Kidney (tissue), 14 donors: ENCODE measurements around the gene ATOH7. TPM values are rescaled to one million over a fixed set of nuclear protein-coding genes. Genes with fewer than 3 reads are reported as not detected.
"Not testable (repeated sequence)": the region's sequence is repeated elsewhere in the genome, so short reads cannot be mapped to it uniquely, and the experiment has no call there.

Experiments used
- DNase-seq, 5 donors: peaks; one replicate each; pipeline ENCODE4 v3.0.0-alpha.2; 2013 to 2020
- FAIRE-seq: peaks from 2 replicates; lab custom pipeline; 2012; peaks lifted over from hg19 to GRCh38; lab: Jason Lieb, UNC
- H3K27ac ChIP-seq, 2 donors: one replicate each; pipeline ENCODE4 v1.7.0; 2013; ENCODE audit warnings: low read depth in 2 of 2, low read length in 2 of 2, inconsistent platforms in 1 of 2
- H3K27me3 ChIP-seq: one replicate; pipeline ENCODE4 v1.7.1; 2013; ENCODE audit warnings: low read length, inconsistent platforms; ENCODE audit not compliant: control insufficient read depth, insufficient read depth
- H3K36me3 ChIP-seq, 3 donors: one replicate each; pipeline versions ENCODE4 v1.7.0 to v1.7.1; 2013; ENCODE audit warnings: low read length in 3 of 3, control low read depth in 1 of 3, inconsistent platforms in 1 of 3; ENCODE audit not compliant: insufficient read depth in 3 of 3, control insufficient read depth in 2 of 3
- H3K4me1 ChIP-seq, 3 donors: one replicate each; pipeline versions ENCODE4 v1.7.0 to v1.7.1; 2013; ENCODE audit warnings: low read length in 3 of 3, inconsistent platforms in 1 of 3, low read depth in 1 of 3; ENCODE audit not compliant: control insufficient read depth in 2 of 3, insufficient read depth in 2 of 3
- H3K4me3 ChIP-seq, 3 donors: one replicate each; pipeline versions ENCODE4 v1.7.0 to v1.8.1; 2013; ENCODE audit warnings: low read length in 3 of 3, control low read depth in 1 of 3, inconsistent platforms in 1 of 3
- H3K9ac ChIP-seq, 3 donors: one replicate each; pipeline versions ENCODE4 v1.7.0 to v1.7.1; 2013; ENCODE audit warnings: low read length in 3 of 3, control low read depth in 1 of 3, inconsistent platforms in 1 of 3
- H3K9me3 ChIP-seq, 3 donors: one replicate each; pipeline versions ENCODE4 v1.7.0 to v1.7.1; 2013; ENCODE audit warnings: low read length in 3 of 3, control low read depth in 1 of 3, inconsistent platforms in 1 of 3; ENCODE audit not compliant: control insufficient read depth in 2 of 3, insufficient read depth in 1 of 3
- intact Hi-C: fragments of 100-400 bp; cut with DNase I; formaldehyde crosslinking; loops from one replicate; pipeline ENCODE4 v1.11.1; 2022
- polyA plus RNA-seq: library from polyadenylated mRNA; stranded (reverse); fragments of 350-450 nt; fragmentation: Illumina TruSeq; extraction: RNeasy Lipid Tissue Mini Kit (QIAGEN cat#74804); gene quantifications from one replicate; pipeline ENCODE4 v1.2.3, GENCODE V29; 2014; ENCODE audit warnings: low read depth, low replicate concordance; ENCODE audit not compliant: insufficient read depth
- total RNA-seq: library from RNA; stranded (reverse); fragmentation: NEBNext Ultra II Directional; extraction: Animal tissue kit (Norgen Biotek cat#: 25700); gene quantifications from one replicate; pipeline ENCODE4 v1.2.1, GENCODE V29; 2021
- TF ChIP-seq, protein P1 (sequence below): IDR thresholded peaks from 3 replicates; pipeline ENCODE4 v1.5.1; 2012; ENCODE audit warnings: mild to moderate bottlenecking, moderate library complexity, borderline replicate concordance; ENCODE audit not compliant: insufficient read depth; ENCODE audit errors: extremely low read depth
- donor health status: control.
- donor health status: control.
- donor health status: control.
- donor health status: control.
- donor health status: control.
- donor health status: DM: yes; HTN: yes; CAD: no.
- donor health status: Normal renal cell carcinoma (clear cell type).

The ATOH7 gene
- total and polyA plus RNA-seq, 2 donors from 2014 or later = 0.16 to 0.45 TPM

DNA sequence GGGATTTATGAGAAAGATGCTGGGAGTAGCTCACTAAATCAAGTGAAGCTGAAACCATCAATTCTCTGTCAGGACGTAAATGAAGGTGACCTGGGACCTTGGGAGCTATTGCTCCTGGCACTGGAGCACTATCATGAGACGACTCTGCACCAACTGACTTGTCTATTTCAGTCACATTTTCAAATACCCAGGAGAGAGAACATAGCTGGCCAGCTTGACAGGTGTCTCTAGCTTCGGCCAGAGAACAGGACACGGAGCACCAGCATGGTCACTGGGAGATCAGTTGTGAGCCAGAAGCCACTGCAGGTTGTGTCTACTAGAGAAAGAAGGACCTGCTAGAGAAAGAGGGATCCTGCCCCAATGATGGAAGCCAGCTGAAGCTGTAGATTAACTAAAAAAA lies 17.4 kb upstream of the ATOH7 start:
- H3K4me1 ChIP-seq = peaks cover 0 to 4% (median 0%) of the 10 kb centered on the region in 3 donors
- H3K9me3 ChIP-seq = no peaks in the 10 kb centered on the region
- DNase-seq (no peak), FAIRE-seq (no peak)
- TF ChIP-seq, protein P1, sequence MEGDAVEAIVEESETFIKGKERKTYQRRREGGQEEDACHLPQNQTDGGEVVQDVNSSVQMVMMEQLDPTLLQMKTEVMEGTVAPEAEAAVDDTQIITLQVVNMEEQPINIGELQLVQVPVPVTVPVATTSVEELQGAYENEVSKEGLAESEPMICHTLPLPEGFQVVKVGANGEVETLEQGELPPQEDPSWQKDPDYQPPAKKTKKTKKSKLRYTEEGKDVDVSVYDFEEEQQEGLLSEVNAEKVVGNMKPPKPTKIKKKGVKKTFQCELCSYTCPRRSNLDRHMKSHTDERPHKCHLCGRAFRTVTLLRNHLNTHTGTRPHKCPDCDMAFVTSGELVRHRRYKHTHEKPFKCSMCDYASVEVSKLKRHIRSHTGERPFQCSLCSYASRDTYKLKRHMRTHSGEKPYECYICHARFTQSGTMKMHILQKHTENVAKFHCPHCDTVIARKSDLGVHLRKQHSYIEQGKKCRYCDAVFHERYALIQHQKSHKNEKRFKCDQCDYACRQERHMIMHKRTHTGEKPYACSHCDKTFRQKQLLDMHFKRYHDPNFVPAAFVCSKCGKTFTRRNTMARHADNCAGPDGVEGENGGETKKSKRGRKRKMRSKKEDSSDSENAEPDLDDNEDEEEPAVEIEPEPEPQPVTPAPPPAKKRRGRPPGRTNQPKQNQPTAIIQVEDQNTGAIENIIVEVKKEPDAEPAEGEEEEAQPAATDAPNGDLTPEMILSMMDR = no peak
- no peak overlapping the region for H3K9ac ChIP-seq
- intact Hi-C loops = no loop called here
- no peak overlapping the region for H3K4me3 ChIP-seq
- H3K27ac ChIP-seq = no peak overlapping the region
- H3K27me3 ChIP-seq = no peaks in the 10 kb centered on the region
- no peaks in the 10 kb centered on the region for H3K36me3 ChIP-seq

DNA sequence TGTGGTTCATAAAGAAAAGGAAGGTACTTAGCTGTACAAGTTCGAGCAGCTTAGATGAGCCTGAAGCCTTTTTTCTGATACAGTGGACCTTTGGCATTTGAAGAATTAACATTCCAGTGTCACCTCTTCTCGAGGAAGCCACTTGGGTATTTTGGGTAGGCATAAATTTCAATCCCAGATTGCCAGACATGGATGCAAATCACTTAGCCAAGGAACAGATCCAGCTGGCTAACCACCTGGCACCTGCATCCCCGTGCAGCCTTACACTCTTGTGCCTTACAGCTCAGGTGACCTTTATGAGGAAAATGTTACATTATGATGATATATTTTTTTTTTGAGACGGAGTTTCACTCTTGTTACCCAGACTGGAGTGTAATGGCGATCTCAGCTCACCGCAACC lies 16.0 kb upstream of the ATOH7 start:
- H3K27ac ChIP-seq = no peak overlapping the region
- intact Hi-C loops = no loop called here
- H3K9me3 ChIP-seq = no peaks in the 10 kb centered on the region
- H3K9ac ChIP-seq = no peak overlapping the region
- H3K36me3 ChIP-seq = no peaks in the 10 kb centered on the region
- no peaks in the 10 kb centered on the region for H3K27me3 ChIP-seq
- DNase-seq (no peak), FAIRE-seq (no peak)
- TF ChIP-seq, protein P1 = no peak
- H3K4me1 ChIP-seq = peaks cover 0 to 4% (median 0%) of the 10 kb centered on the region in 3 donors
- no peak overlapping the region for H3K4me3 ChIP-seq

DNA sequence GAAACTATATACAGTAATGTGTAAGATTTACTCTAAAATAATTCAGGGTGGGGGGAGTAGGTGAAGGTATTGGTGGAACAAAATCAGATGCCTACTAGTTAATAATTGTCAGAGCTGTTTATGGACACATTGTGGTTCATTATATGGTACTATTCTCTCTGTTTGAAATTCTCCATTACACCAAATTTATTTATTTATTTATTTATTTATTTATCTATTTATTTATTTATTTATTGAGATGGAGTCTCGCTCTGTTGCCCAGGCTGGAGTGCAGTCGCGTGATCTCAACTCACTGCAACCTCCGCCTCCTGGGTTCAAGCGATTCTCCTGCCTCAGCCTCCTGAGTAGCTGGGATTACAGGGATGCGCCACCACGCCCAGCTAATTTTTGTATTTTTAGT lies 14.5 kb upstream of the ATOH7 start:
- DNase-seq, H3K27ac ChIP-seq, H3K27me3 ChIP-seq, H3K36me3 ChIP-seq, FAIRE-seq, H3K9me3 ChIP-seq, H3K4me1 ChIP-seq, H3K9ac ChIP-seq, intact Hi-C loops, H3K4me3 ChIP-seq: not testable (repeated sequence)

DNA sequence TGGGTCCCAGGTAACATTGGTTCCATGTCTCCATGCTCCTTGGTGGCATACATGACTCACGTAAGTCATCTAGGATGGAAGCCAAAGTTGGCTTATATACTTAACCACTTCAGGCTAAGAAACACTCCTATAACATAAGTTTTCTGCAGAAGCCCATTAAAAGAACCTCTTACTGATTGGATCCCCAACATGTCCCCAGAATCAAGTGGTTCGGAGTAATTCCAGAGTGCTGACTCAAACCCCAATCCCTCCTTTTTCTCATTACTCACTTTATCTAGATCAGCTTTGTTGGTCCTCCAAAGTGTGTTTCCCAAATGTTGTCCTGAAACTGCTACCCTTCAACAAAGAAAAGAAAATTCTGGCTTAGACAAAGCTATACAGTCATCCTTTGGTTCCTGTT lies 10.1 kb upstream of the ATOH7 start:
- Histone ChIP-seq H3K36me3 (no peaks in the 10 kb centered on the region), H3K9ac (no peak overlapping the region), H3K27ac (no peak overlapping the region), H3K9me3 (no peaks in the 10 kb centered on the region), H3K27me3 (no peaks in the 10 kb centered on the region), H3K4me3 (no peak overlapping the region), H3K4me1 (no peaks in the 10 kb centered on the region)
- DNase-seq (no peak), FAIRE-seq (no peak)
- intact Hi-C loops = no loop called here
- TF ChIP-seq, protein P1 = no peak
